ENCODE results near the gene BACH1.
"Not testable (repeated sequence)": the region's sequence is repeated elsewhere in the genome, so short reads cannot be mapped to it uniquely, and the experiment has no call there.

Gene BACH1

DNA sequence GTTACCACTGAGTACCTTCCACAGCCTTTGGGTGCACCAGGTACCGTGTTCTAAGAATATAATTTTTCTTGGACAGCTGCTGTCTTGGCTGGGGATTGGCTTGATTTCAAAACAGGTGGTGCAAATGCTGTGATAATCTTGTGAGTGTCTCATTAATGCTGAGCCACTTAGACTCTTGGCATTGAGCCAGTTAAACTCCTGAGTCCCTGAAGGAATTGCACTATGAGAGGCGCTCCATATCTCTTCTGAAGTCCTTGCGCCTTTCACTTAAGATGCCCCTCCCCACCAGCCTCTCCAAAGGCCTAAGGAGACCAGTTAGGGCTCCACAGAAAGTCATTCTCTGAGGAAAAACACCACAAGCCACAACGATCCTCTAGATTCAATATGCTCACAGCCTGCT, 51.0 kb downstream of the BACH1 start:
- H3K4me3 ChIP-seq (ENCODE audit: low read length), result no peak overlapping the region
- H3K9me2 ChIP-seq (replicated peaks; ENCODE audit: insufficient read depth, low read length), result no peaks in the 10 kb centered on the region
- no peaks in the 10 kb centered on the region for H3K36me3 ChIP-seq (replicated peaks; ENCODE audit: insufficient read depth, low read length)
- H3K27me3 ChIP-seq (replicated peaks; ENCODE audit: insufficient read depth, low read length), result no peaks in the 10 kb centered on the region
- H3K4me1 ChIP-seq (ENCODE audit: low read length), result peaks cover 22% of the 10 kb centered on the region
- H3K4me2 ChIP-seq (ENCODE audit: low read depth, low read length), result no peak overlapping the region
- no peak overlapping the region for H3K27ac ChIP-seq (ENCODE audit: low read length)
- no peak for DNase-seq
- peaks cover 8% of the 10 kb centered on the region; the same call in 1 of the 2 replicates for H3F3A ChIP-seq (ENCODE audit: insufficient read depth, low read length)
- H4K20me1 ChIP-seq (ENCODE audit: insufficient read depth, low read length), result no peaks in the 10 kb centered on the region
- no peak overlapping the region for H2AFZ ChIP-seq (ENCODE audit: low read length)
- no peak overlapping the region for H3K9ac ChIP-seq (ENCODE audit: low read length)
- peaks cover 5% of the 10 kb centered on the region; the same call in 1 of the 2 replicates for H3K79me2 ChIP-seq (ENCODE audit: low read length)
- H3K9me3 ChIP-seq (replicated peaks; ENCODE audit: insufficient read depth, low read length), result no peaks in the 10 kb centered on the region
- TF ChIP-seq EZH2 (optimal IDR thresholded peaks at IDR 0.05; ENCODE audit: low read depth, low read length), result no peak
- TF ChIP-seq, protein P1, sequence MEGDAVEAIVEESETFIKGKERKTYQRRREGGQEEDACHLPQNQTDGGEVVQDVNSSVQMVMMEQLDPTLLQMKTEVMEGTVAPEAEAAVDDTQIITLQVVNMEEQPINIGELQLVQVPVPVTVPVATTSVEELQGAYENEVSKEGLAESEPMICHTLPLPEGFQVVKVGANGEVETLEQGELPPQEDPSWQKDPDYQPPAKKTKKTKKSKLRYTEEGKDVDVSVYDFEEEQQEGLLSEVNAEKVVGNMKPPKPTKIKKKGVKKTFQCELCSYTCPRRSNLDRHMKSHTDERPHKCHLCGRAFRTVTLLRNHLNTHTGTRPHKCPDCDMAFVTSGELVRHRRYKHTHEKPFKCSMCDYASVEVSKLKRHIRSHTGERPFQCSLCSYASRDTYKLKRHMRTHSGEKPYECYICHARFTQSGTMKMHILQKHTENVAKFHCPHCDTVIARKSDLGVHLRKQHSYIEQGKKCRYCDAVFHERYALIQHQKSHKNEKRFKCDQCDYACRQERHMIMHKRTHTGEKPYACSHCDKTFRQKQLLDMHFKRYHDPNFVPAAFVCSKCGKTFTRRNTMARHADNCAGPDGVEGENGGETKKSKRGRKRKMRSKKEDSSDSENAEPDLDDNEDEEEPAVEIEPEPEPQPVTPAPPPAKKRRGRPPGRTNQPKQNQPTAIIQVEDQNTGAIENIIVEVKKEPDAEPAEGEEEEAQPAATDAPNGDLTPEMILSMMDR (IDR thresholded peaks at IDR 0.05; ENCODE audit: low read length), result no peak
- no peak for TF ChIP-seq EZH2phosphoT487 (IDR thresholded peaks at IDR 0.05; ENCODE audit: low read length)

DNA sequence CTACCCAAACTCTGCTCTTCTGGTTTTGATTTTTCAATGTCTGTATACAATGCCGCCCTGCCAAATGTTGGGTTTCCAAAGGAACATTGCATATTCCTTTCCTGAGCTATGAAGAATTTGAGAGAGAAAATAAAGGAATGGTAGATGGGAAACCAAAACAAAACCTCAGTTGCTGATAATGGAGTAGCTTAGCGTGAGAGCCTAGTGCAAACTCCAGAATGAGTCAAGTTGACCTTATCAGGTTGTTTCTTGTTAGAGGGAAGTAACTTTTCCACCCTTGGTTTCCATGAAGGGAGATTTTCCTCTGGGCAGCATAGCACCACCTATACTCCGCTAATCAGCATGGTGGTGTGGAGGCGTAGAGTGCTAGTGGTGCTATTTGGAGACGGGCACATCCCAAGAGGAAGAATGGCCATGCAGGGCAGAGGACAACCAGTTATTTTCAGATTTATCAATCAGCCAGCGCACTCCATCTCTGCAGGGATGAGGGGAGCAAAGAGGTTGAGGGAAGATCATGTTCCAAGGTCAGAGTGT, 51.6 kb downstream of the BACH1 start:
- Histone ChIP-seq H3K9me2 (replicated peaks; ENCODE audit: insufficient read depth, low read length) (no peaks in the 10 kb centered on the region), H3K9me3 (replicated peaks; ENCODE audit: insufficient read depth, low read length) (no peaks in the 10 kb centered on the region), H3K4me3 (ENCODE audit: low read length) (no peak overlapping the region), H3K36me3 (replicated peaks; ENCODE audit: insufficient read depth, low read length) (no peaks in the 10 kb centered on the region), H3K27me3 (replicated peaks; ENCODE audit: insufficient read depth, low read length) (no peaks in the 10 kb centered on the region), H3F3A (ENCODE audit: insufficient read depth, low read length) (peaks cover 8% of the 10 kb centered on the region; the same call in 1 of the 2 replicates), H3K4me1 (ENCODE audit: low read length) (peaks cover 20% of the 10 kb centered on the region), H3K4me2 (ENCODE audit: low read depth, low read length) (no peak overlapping the region), H3K27ac (ENCODE audit: low read length) (no peak overlapping the region), H3K79me2 (ENCODE audit: low read length) (no peaks in the 10 kb centered on the region; the same call in 1 of the 2 replicates), H2AFZ (ENCODE audit: low read length) (no peak overlapping the region), H4K20me1 (ENCODE audit: insufficient read depth, low read length) (no peaks in the 10 kb centered on the region), H3K9ac (ENCODE audit: low read length) (no peak overlapping the region)
- no peak for DNase-seq
- TF ChIP-seq EZH2 (optimal IDR thresholded peaks at IDR 0.05; ENCODE audit: low read depth, low read length) (no peak), EZH2phosphoT487 (IDR thresholded peaks at IDR 0.05; ENCODE audit: low read length) (no peak)
- TF ChIP-seq, protein P1 (IDR thresholded peaks at IDR 0.05; ENCODE audit: low read length), result no peak

DNA sequence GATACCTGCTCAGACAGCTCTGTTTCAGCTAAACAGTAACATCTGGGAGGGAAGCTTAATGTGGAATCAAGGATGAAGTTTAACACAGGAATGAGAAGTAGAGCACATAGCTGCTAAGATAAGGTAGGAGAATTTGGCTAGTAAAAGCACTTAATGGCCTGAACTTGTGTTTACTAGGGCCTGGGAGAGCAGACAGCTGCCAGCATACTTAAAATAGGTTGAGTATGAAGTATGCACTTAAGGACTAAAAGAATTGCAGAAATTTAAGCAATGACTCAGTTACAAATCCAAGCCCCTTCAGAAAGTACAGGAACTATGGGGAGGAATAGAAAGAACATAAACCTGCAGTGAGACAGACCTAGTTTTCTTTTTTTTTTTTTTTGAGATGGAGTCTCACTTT, 53.0 kb downstream of the BACH1 start:
- Histone ChIP-seq H2AFZ (ENCODE audit: low read length) (no peak overlapping the region), H3K9me3 (replicated peaks; ENCODE audit: insufficient read depth, low read length) (no peaks in the 10 kb centered on the region), H3K27ac (ENCODE audit: low read length) (no peak overlapping the region), H3K9me2 (replicated peaks; ENCODE audit: insufficient read depth, low read length) (no peaks in the 10 kb centered on the region), H3K4me3 (ENCODE audit: low read length) (no peak overlapping the region), H3K36me3 (replicated peaks; ENCODE audit: insufficient read depth, low read length) (no peaks in the 10 kb centered on the region), H3K4me2 (ENCODE audit: low read depth, low read length) (no peak overlapping the region), H4K20me1 (ENCODE audit: insufficient read depth, low read length) (no peaks in the 10 kb centered on the region), H3K4me1 (ENCODE audit: low read length) (peaks cover 14% of the 10 kb centered on the region), H3K79me2 (ENCODE audit: low read length) (no peaks in the 10 kb centered on the region), H3K27me3 (replicated peaks; ENCODE audit: insufficient read depth, low read length) (no peaks in the 10 kb centered on the region), H3F3A (ENCODE audit: insufficient read depth, low read length) (peaks cover 8% of the 10 kb centered on the region; the same call in 1 of the 2 replicates), H3K9ac (ENCODE audit: low read length) (no peak overlapping the region)
- DNase-seq, result no peak
- no peak for TF ChIP-seq EZH2phosphoT487 (IDR thresholded peaks at IDR 0.05; ENCODE audit: low read length)
- TF ChIP-seq, protein P1 (IDR thresholded peaks at IDR 0.05; ENCODE audit: low read length), result no peak
- TF ChIP-seq EZH2 (optimal IDR thresholded peaks at IDR 0.05; ENCODE audit: low read depth, low read length), result no peak

DNA sequence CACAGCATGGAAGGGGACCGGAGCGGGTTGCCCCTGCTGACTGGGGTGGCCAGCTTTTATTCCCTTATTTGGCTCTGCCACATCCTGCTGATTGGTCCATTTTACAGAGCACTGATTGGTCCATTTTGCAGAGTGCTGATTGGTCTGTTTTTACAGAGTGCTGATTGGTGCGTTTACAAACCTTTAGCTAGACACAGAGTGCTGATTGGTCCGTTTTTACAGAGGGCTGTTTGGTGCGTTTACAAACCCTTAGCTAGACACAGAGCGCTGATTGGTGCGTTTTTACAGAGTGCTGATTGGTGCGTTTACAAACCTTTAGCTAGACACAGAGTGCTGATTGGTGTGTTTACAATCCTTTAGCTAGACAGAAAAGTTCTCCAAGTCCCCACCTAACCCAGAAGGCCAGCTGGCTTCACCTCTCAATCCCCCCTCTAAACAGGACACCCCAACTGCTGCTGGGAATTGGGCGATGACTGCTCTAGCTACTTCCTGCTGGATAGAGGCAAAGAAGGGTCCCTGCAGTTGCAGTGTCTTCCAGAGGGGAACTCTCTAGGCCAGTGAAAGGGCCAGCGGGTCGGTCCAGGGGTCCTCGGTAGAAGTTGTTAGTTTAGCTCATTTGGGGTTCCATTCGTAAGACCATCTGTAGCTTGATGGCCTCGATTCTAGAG, 56.5 kb downstream of the BACH1 start:
- H4K20me1 ChIP-seq (ENCODE audit: insufficient read depth, low read length); H3K27me3 ChIP-seq (replicated peaks; ENCODE audit: insufficient read depth, low read length); H3K79me2 ChIP-seq (ENCODE audit: low read length); H3K27ac ChIP-seq (ENCODE audit: low read length); H3K9me2 ChIP-seq (replicated peaks; ENCODE audit: insufficient read depth, low read length); H3K9ac ChIP-seq (ENCODE audit: low read length); H3K4me1 ChIP-seq (ENCODE audit: low read length); H3K4me2 ChIP-seq (ENCODE audit: low read depth, low read length); H3K4me3 ChIP-seq (ENCODE audit: low read length); H3F3A ChIP-seq (ENCODE audit: insufficient read depth, low read length); H3K9me3 ChIP-seq (replicated peaks; ENCODE audit: insufficient read depth, low read length); DNase-seq; H3K36me3 ChIP-seq (replicated peaks; ENCODE audit: insufficient read depth, low read length); H2AFZ ChIP-seq (ENCODE audit: low read length): not testable (repeated sequence)

DNA sequence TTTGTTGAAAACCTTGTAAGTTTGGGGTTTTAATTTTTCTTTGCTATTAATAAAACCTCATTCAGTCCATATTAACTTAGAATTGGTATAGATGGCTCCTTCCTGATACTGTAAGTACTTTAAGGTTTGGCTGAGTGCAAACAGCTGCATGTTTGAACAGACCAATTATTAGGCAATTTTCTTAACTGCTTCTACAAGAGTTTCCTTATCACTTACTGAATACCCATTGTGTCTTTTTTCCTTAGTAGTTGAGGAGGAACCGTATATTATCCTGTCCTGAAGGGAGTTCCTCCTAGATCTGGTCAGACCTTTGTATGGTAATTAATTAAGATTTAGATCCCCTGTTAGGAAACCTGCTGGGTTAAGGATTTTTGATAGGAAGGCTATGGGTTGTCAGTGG, 57.6 kb downstream of the BACH1 start:
- H3K27me3 ChIP-seq (replicated peaks; ENCODE audit: insufficient read depth, low read length); H3K4me1 ChIP-seq (ENCODE audit: low read length); H3K79me2 ChIP-seq (ENCODE audit: low read length); DNase-seq; H3F3A ChIP-seq (ENCODE audit: insufficient read depth, low read length); H3K9me2 ChIP-seq (replicated peaks; ENCODE audit: insufficient read depth, low read length); H3K9ac ChIP-seq (ENCODE audit: low read length); H3K27ac ChIP-seq (ENCODE audit: low read length); H3K9me3 ChIP-seq (replicated peaks; ENCODE audit: insufficient read depth, low read length); H3K36me3 ChIP-seq (replicated peaks; ENCODE audit: insufficient read depth, low read length); H2AFZ ChIP-seq (ENCODE audit: low read length); H4K20me1 ChIP-seq (ENCODE audit: insufficient read depth, low read length); H3K4me2 ChIP-seq (ENCODE audit: low read depth, low read length); H3K4me3 ChIP-seq (ENCODE audit: low read length): not testable (repeated sequence)
